ENCODE measurements around the gene TMSB4X. TPM values are rescaled to one million over a fixed set of nuclear protein-coding genes. Genes with fewer than 3 reads are reported as not detected.

TMSB4X gene
- total RNA-seq, 1 donor from 2014 or later = 4,388 TPM

GRCh38 chrX:12956704-12957534 is 18.0 kb upstream of the TMSB4X start:
- no peaks in the 10 kb centered on the region for H3K27me3 ChIP-seq (ENCODE audit: insufficient read depth, low read length)
- peaks cover 14% of the 10 kb centered on the region for H3K4me1 ChIP-seq (ENCODE audit: insufficient read depth, low read length)
- Mint-ChIP-seq H3K4me1 (ENCODE audit: low read depth, unreplicated experiment) (peaks cover 12% of the 10 kb centered on the region), H3K36me3 (ENCODE audit: low read depth, unreplicated experiment) (no peaks in the 10 kb centered on the region), H3K4me3 (ENCODE audit: unreplicated experiment) (peak overlapping the region; percentile 66), H3K27me3 (ENCODE audit: low read depth, unreplicated experiment) (no peaks in the 10 kb centered on the region), H3K9me3 (ENCODE audit: unreplicated experiment) (no peaks in the 10 kb centered on the region), H3K27ac (ENCODE audit: unreplicated experiment) (peak overlapping the region; percentile 98)
- H3K4me3 ChIP-seq (ENCODE audit: insufficient read depth, low read depth, low read length) = peak overlapping the region; percentile 10
- H4K20me1 ChIP-seq (ENCODE audit: insufficient read depth, low read length) = no peaks in the 10 kb centered on the region
- peak overlapping the region; percentile 93 for H3K27ac ChIP-seq (ENCODE audit: low read depth, low read length)
- H3K36me3 ChIP-seq (ENCODE audit: insufficient read depth, low read length) = no peaks in the 10 kb centered on the region
- DNase-seq (ENCODE audit: low read depth) (peak; percentile 61), FAIRE-seq (peak; percentile 98)
- TF ChIP-seq EZH2 (IDR thresholded peaks at IDR 0.05; ENCODE audit: insufficient read depth, low read length) (no peak), CTCF (IDR thresholded peaks at IDR 0.05; ENCODE audit: insufficient read depth, low read depth, low read length) (no peak)
- peak overlapping the region; percentile 77 for H3K9ac ChIP-seq (ENCODE audit: low read length)
- H3K9me3 ChIP-seq (ENCODE audit: insufficient read depth, low read depth, low read length) = no peaks in the 10 kb centered on the region
- peak overlapping the region; percentile 63 for H3K4me2 ChIP-seq (ENCODE audit: low read length)
- no peaks in the 10 kb centered on the region for H3K79me2 ChIP-seq (ENCODE audit: insufficient read depth, low read length)
- peak overlapping the region; percentile 68 for H2AFZ ChIP-seq (ENCODE audit: low read depth, low read length)

DNA sequence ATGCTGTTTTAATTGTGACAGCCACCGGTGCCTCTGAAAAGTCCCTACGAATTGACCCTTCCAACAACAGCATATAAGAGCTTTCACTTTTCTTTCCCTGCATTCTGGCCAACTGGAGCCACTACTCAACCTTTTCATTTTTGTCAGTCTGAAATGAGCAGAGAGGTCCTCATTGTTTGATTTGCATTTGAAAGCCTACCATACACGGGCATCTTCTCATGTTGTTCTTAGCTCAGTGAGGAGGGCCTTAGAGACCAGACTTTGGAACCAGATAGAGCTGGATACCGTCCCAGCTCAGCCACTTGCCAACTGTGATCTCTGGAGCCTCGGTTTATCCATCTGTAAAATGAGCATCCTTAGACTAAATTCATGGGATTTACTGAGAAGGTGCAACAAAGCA is 16.9 kb upstream of the TMSB4X start:
- no peaks in the 10 kb centered on the region for H3K27me3 Mint-ChIP-seq (ENCODE audit: low read depth, unreplicated experiment)
- H3K4me2 ChIP-seq (ENCODE audit: low read length) = no peak overlapping the region
- no peaks in the 10 kb centered on the region for H3K9me3 Mint-ChIP-seq (ENCODE audit: unreplicated experiment)
- no peak overlapping the region for H3K4me3 Mint-ChIP-seq (ENCODE audit: unreplicated experiment)
- no peaks in the 10 kb centered on the region for H4K20me1 ChIP-seq (ENCODE audit: insufficient read depth, low read length)
- peak; percentile 50 for FAIRE-seq
- H3K79me2 ChIP-seq (ENCODE audit: insufficient read depth, low read length) = no peaks in the 10 kb centered on the region
- H3K36me3 ChIP-seq (ENCODE audit: insufficient read depth, low read length) = no peaks in the 10 kb centered on the region
- no peak overlapping the region for H3K27ac Mint-ChIP-seq (ENCODE audit: unreplicated experiment)
- no peaks in the 10 kb centered on the region for H3K27me3 ChIP-seq (ENCODE audit: insufficient read depth, low read length)
- DNase-seq (ENCODE audit: low read depth) = no peak
- H3K4me1 Mint-ChIP-seq (ENCODE audit: low read depth, unreplicated experiment) = peaks cover 12% of the 10 kb centered on the region
- peaks cover 14% of the 10 kb centered on the region for H3K4me1 ChIP-seq (ENCODE audit: insufficient read depth, low read length)
- TF ChIP-seq CTCF (IDR thresholded peaks at IDR 0.05; ENCODE audit: insufficient read depth, low read depth, low read length) = no peak
- TF ChIP-seq EZH2 (IDR thresholded peaks at IDR 0.05; ENCODE audit: insufficient read depth, low read length) = no peak
- H3K27ac ChIP-seq (ENCODE audit: low read depth, low read length) = no peak overlapping the region
- H3K4me3 ChIP-seq (ENCODE audit: insufficient read depth, low read depth, low read length) = no peak overlapping the region
- H3K9ac ChIP-seq (ENCODE audit: low read length) = no peak overlapping the region
- no peaks in the 10 kb centered on the region for H3K9me3 ChIP-seq (ENCODE audit: insufficient read depth, low read depth, low read length)
- H2AFZ ChIP-seq (ENCODE audit: low read depth, low read length) = no peak overlapping the region
- no peaks in the 10 kb centered on the region for H3K36me3 Mint-ChIP-seq (ENCODE audit: low read depth, unreplicated experiment)

- Histone ChIP-seq H4K20me1 (ENCODE audit: insufficient read depth, low read length) (no peaks in the 10 kb centered on the region), H3K4me2 (ENCODE audit: low read length) (no peak overlapping the region), H3K4me3 (ENCODE audit: insufficient read depth, low read depth, low read length) (no peak overlapping the region), H3K9me3 (ENCODE audit: insufficient read depth, low read depth, low read length) (no peaks in the 10 kb centered on the region), H3K9ac (ENCODE audit: low read length) (no peak overlapping the region), H3K79me2 (ENCODE audit: insufficient read depth, low read length) (no peaks in the 10 kb centered on the region), H3K27me3 (ENCODE audit: insufficient read depth, low read length) (no peaks in the 10 kb centered on the region), H3K36me3 (ENCODE audit: insufficient read depth, low read length) (no peaks in the 10 kb centered on the region), H2AFZ (ENCODE audit: low read depth, low read length) (no peak overlapping the region), H3K27ac (ENCODE audit: low read depth, low read length) (no peak overlapping the region), H3K4me1 (ENCODE audit: insufficient read depth, low read length) (peaks cover 14% of the 10 kb centered on the region)
- Mint-ChIP-seq H3K4me3 (ENCODE audit: unreplicated experiment) (no peak overlapping the region), H3K27me3 (ENCODE audit: low read depth, unreplicated experiment) (no peaks in the 10 kb centered on the region), H3K4me1 (ENCODE audit: low read depth, unreplicated experiment) (peaks cover 12% of the 10 kb centered on the region), H3K36me3 (ENCODE audit: low read depth, unreplicated experiment) (no peaks in the 10 kb centered on the region), H3K9me3 (ENCODE audit: unreplicated experiment) (no peaks in the 10 kb centered on the region), H3K27ac (ENCODE audit: unreplicated experiment) (no peak overlapping the region)
- DNase-seq (ENCODE audit: low read depth) (no peak), FAIRE-seq (peak; percentile 29)
- TF ChIP-seq EZH2 (IDR thresholded peaks at IDR 0.05; ENCODE audit: insufficient read depth, low read length) (no peak), CTCF (IDR thresholded peaks at IDR 0.05; ENCODE audit: insufficient read depth, low read depth, low read length) (no peak)
Measured at GRCh38 chrX:12958461-12958860, 16.4 kb upstream of the TMSB4X start.

Data from astrocyte (in vitro differentiated cells and primary cell).